Measurements from ENCODE around the gene LITAFD.

Gene LITAFD

GRCh38 chr16:8877894-8878522, 4.1 kb upstream of the LITAFD start:
- Mint-ChIP-seq H3K27me3 (peaks cover 11% of the 10 kb centered on the region), H3K36me3 (no peaks in the 10 kb centered on the region), H3K27ac (peak overlapping the region; percentile 5), H3K4me3 (no peak overlapping the region), H3K9me3 (no peaks in the 10 kb centered on the region), H3K4me1 (peaks cover 17% of the 10 kb centered on the region)
- ATAC-seq: peak; percentile 39

DNA sequence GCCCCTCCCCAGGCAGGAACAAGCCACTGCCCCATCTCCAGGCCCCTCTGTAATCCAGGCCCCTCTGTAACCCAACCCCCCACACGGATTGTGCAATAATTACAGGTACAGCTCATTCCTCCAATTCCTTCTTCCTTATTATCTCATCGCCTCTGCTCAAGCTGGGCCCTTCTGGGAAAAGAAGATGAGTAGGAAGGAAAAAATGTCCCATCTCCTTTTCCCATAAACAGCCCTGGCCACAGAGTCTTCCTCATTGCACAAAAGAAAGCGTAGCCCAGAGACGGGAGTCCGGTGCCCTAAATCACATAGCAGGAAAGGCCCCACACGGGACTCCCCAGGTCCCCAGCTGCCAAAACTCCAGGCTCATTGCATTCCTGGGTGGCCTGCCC, 3.6 kb upstream of the LITAFD start:
- no peaks in the 10 kb centered on the region for H3K36me3 Mint-ChIP-seq
- peaks cover 17% of the 10 kb centered on the region for H3K4me1 Mint-ChIP-seq
- H3K27ac Mint-ChIP-seq: peak overlapping the region; percentile 5
- no peak for ATAC-seq
- H3K4me3 Mint-ChIP-seq: no peak overlapping the region
- H3K27me3 Mint-ChIP-seq: peaks cover 16% of the 10 kb centered on the region
- no peaks in the 10 kb centered on the region for H3K9me3 Mint-ChIP-seq

DNA sequence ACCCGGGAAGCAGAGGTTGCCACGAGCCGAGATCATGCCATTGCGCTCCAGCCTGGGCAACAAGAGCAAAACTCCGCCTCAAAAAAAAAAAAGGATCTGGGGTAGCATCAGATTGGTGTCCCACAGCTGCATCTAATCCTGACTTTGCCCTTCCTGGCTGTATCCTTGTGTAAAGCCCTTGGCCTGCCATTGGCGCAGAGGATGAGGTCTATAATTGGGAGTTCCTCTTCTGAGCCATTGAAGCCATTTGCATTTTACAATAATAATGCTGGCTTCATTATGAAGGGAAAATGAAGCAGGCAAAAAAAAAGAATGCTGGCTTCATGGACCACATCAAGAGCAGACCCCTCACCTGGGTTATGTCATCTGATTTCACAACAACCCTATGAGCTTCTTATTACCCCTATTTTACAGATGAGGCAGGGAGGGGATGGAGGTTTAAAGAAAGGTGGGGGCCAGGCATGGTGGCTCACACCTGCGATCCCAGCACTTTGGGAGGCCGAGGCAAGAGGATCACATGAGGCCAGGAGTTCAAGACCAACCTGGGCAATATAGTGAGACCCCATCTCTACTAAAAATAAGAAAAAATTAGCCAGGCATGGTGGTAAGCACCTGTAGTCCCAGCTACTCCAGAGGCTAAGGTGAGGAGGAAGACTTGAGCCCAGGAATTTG, 1.2 kb upstream of the LITAFD start:
- Mint-ChIP-seq H3K9me3 (no peaks in the 10 kb centered on the region), H3K4me3 (no peak overlapping the region), H3K27ac (peak overlapping the region; percentile 43), H3K36me3 (no peaks in the 10 kb centered on the region), H3K27me3 (peaks cover 32% of the 10 kb centered on the region), H3K4me1 (peaks cover 27% of the 10 kb centered on the region)
- no peak for ATAC-seq

- ATAC-seq: no peak
- H3K27ac Mint-ChIP-seq: peak overlapping the region; percentile 46
- H3K4me3 Mint-ChIP-seq: no peak overlapping the region
- H3K36me3 Mint-ChIP-seq: peaks cover 11% of the 10 kb centered on the region
- H3K4me1 Mint-ChIP-seq: peaks cover 40% of the 10 kb centered on the region
- H3K27me3 Mint-ChIP-seq: peaks cover 35% of the 10 kb centered on the region
- H3K9me3 Mint-ChIP-seq: no peaks in the 10 kb centered on the region
These were observed 700 bp downstream of the LITAFD start for GRCh38 chr16:8882725-8883377.

- Mint-ChIP-seq H3K27me3 (peaks cover 35% of the 10 kb centered on the region), H3K36me3 (peaks cover 16% of the 10 kb centered on the region), H3K4me3 (no peak overlapping the region), H3K9me3 (no peaks in the 10 kb centered on the region), H3K27ac (peak overlapping the region; percentile 78), H3K4me1 (peaks cover 30% of the 10 kb centered on the region)
- peak; percentile 39 for ATAC-seq
These were observed 3.8 kb downstream of the LITAFD start for GRCh38 chr16:8885674-8886592.

- peaks cover 20% of the 10 kb centered on the region for H3K36me3 Mint-ChIP-seq
- H3K4me1 Mint-ChIP-seq: peaks cover 38% of the 10 kb centered on the region
- H3K27me3 Mint-ChIP-seq: peaks cover 35% of the 10 kb centered on the region
- peak overlapping the region; percentile 78 for H3K27ac Mint-ChIP-seq
- no peak overlapping the region for H3K4me3 Mint-ChIP-seq
- no peak for ATAC-seq
- no peaks in the 10 kb centered on the region for H3K9me3 Mint-ChIP-seq
These were observed 4.7 kb downstream of the LITAFD start for GRCh38 chr16:8886593-8887430.

GRCh38 chr16:8887431-8887765, 5.2 kb downstream of the LITAFD start:
- no peak overlapping the region for H3K4me3 Mint-ChIP-seq
- peaks cover 30% of the 10 kb centered on the region for H3K27me3 Mint-ChIP-seq
- peaks cover 20% of the 10 kb centered on the region for H3K36me3 Mint-ChIP-seq
- peak overlapping the region; percentile 78 for H3K27ac Mint-ChIP-seq
- no peak for ATAC-seq
- no peaks in the 10 kb centered on the region for H3K9me3 Mint-ChIP-seq
- H3K4me1 Mint-ChIP-seq: peaks cover 44% of the 10 kb centered on the region

- H3K4me1 Mint-ChIP-seq: peaks cover 50% of the 10 kb centered on the region
- peaks cover 23% of the 10 kb centered on the region for H3K27me3 Mint-ChIP-seq
- ATAC-seq: no peak
- H3K36me3 Mint-ChIP-seq: peaks cover 22% of the 10 kb centered on the region
- H3K4me3 Mint-ChIP-seq: no peak overlapping the region
- no peaks in the 10 kb centered on the region for H3K9me3 Mint-ChIP-seq
- H3K27ac Mint-ChIP-seq: peak overlapping the region; percentile 78
These were observed 5.9 kb downstream of the LITAFD start for GRCh38 chr16:8887952-8888560.

DNA sequence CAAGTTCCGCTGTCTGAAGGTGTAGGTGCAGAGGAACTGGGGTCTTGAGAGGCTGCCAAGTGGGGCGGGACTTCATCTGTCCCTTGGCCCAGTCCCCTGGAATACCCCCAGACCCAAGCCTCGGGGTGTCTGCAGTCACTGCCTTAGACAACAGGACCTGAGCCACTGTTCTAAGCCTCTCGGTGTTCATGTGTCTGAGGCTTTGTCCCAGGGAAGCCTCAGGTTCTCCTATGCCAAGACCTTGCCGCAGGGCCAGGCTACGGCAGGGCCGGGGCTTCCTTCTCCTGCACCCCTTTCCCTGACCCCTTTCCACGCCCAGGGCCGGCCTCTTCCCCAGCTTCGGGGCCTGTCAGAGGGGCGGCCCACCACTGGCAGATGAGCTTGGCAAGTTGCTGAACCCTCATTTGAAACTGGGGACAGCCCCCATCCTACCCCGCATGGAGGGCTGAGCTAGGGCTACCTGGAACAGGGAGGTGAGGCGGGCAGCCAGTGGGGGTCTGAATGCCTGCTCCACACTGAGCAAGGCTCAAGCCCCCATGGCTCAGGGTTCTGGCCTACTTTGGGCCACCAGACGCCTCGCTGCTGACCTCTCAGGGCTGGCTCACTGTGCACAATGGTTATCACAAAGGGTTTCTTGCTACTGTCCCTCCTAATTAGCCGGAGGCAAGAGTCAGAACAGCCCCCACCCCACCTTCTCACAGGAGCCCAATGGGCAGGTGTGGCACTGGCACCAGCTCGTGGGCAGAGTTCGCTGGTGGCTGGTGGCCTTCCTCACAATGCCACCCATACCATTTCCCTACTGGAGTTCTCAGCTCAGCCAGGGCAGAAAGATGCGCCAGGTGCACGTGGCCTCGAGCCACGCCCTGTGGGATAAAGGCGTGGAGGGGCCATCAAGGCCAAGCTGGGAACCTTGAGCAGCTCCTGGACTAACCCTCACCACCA, 7.1 kb downstream of the LITAFD start:
- Mint-ChIP-seq H3K4me1 (peaks cover 59% of the 10 kb centered on the region), H3K4me3 (no peak overlapping the region), H3K27me3 (peaks cover 15% of the 10 kb centered on the region), H3K36me3 (peaks cover 34% of the 10 kb centered on the region), H3K9me3 (no peaks in the 10 kb centered on the region), H3K27ac (peak overlapping the region; percentile 96)
- ATAC-seq: no peak

- Mint-ChIP-seq H3K4me1 (peaks cover 65% of the 10 kb centered on the region), H3K9me3 (no peaks in the 10 kb centered on the region), H3K4me3 (no peak overlapping the region), H3K36me3 (peaks cover 42% of the 10 kb centered on the region), H3K27ac (peak overlapping the region; percentile 96), H3K27me3 (peaks cover 12% of the 10 kb centered on the region)
- no peak for ATAC-seq
These were observed 7.9 kb downstream of the LITAFD start for GRCh38 chr16:8889893-8890548.

DNA sequence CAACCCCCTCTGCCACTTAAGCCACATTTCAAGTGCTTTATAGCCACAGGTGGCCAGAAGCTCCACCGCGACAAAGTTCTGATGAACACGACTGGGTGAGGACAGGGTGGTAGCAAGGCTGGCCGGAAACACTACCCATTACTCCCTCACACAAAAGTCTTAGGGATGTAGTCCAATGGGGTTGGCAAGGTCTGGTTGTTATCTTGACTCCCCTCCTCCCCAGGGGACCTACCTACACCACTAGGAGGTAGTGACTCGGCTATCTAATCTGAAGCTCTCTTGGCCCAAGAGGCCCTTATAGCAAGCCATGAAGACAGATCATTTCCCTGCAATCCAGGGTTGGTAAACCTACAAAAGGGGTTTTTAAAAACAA, 8.4 kb downstream of the LITAFD start:
- no peak for ATAC-seq
- Mint-ChIP-seq H3K27me3 (peaks cover 7% of the 10 kb centered on the region), H3K27ac (peak overlapping the region; percentile 96), H3K9me3 (no peaks in the 10 kb centered on the region), H3K4me3 (no peak overlapping the region), H3K36me3 (peaks cover 47% of the 10 kb centered on the region), H3K4me1 (peaks cover 60% of the 10 kb centered on the region)

- H3K27ac Mint-ChIP-seq: peak overlapping the region; percentile 96
- no peaks in the 10 kb centered on the region for H3K27me3 Mint-ChIP-seq
- peaks cover 47% of the 10 kb centered on the region for H3K4me1 Mint-ChIP-seq
- no peaks in the 10 kb centered on the region for H3K9me3 Mint-ChIP-seq
- peak; percentile 65 for ATAC-seq
- peak overlapping the region; percentile 76 for H3K4me3 Mint-ChIP-seq
- H3K36me3 Mint-ChIP-seq: peaks cover 51% of the 10 kb centered on the region
These were observed 10.0 kb downstream of the LITAFD start for GRCh38 chr16:8892101-8892575.

DNA sequence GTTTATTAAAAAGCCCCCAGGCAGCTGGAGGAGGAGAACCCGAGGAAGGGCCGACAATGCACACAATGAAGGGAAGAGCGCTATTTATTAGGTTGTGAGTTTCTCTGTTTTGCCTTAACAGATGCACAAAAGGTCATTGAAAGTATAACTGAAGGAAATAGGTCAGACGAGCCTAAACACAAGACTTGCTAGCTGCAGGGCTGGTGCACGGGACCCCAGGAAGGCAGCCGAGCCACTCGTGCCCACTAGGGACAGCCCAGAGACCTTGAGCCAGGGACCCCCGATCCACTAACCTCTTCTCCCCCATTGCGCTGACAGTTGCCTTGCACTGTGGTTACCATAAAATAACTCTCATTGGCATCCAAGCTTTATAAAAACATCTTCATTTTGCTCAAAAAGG, 11.3 kb downstream of the LITAFD start:
- Mint-ChIP-seq H3K27ac (peak overlapping the region; percentile 96), H3K9me3 (no peaks in the 10 kb centered on the region), H3K36me3 (peaks cover 55% of the 10 kb centered on the region), H3K4me3 (peak overlapping the region; percentile 22), H3K4me1 (peaks cover 43% of the 10 kb centered on the region), H3K27me3 (no peaks in the 10 kb centered on the region)
- ATAC-seq: no peak
